Lung (tissue), 12 donors: Measurements from ENCODE around the gene ADAT2. TPM values are rescaled to one million over a fixed set of nuclear protein-coding genes. Genes with fewer than 3 reads are reported as not detected.
A peak's percentile ranks its signal among the peaks of the same experiment; 100 is the strongest.

Experiments
- ATAC-seq: fragments of 200-7000 bp; cut with Tn5 transposase; one replicate; pipeline ENCODE4 v1.9.1; 2020; ENCODE audit warnings: moderate number of reproducible peaks; ENCODE audit not compliant: insufficient read depth, low FRiP score
- DNase-seq, 3 donors: peaks; one replicate each; pipeline ENCODE4 v3.0.0-alpha.2; 2013 to 2017
- H3K27ac ChIP-seq, 2 donors: one replicate each; pipeline ENCODE4 v1.5.1; 2013; ENCODE audit warnings: mild to moderate bottlenecking in 2 of 2, moderate library complexity in 2 of 2, control low read depth in 1 of 2, inconsistent platforms in 1 of 2, low read depth in 1 of 2, low read length in 1 of 2
- H3K27me3 ChIP-seq, 3 donors: one replicate each; pipeline ENCODE4 v1.5.1; 2013; ENCODE audit warnings: low read length in 2 of 3; ENCODE audit not compliant: control insufficient read depth in 3 of 3, insufficient read depth in 3 of 3
- H3K36me3 ChIP-seq, 4 donors: one replicate each; pipeline ENCODE4 v1.5.1; 2013; ENCODE audit warnings: low read length in 4 of 4, mild to moderate bottlenecking in 1 of 4, moderate library complexity in 1 of 4; ENCODE audit not compliant: control insufficient read depth in 4 of 4, insufficient read depth in 4 of 4
- H3K4me1 ChIP-seq, 5 donors: one replicate each; pipeline ENCODE4 v1.5.1; 2013; ENCODE audit warnings: low read length in 5 of 5, mild to moderate bottlenecking in 2 of 5, moderate library complexity in 1 of 5; ENCODE audit not compliant: control insufficient read depth in 5 of 5, insufficient read depth in 5 of 5
- H3K4me3 ChIP-seq: one replicate; pipeline ENCODE4 v1.5.1; 2013; ENCODE audit warnings: mild to moderate bottlenecking, control low read depth, moderate library complexity
- H3K9ac ChIP-seq, 2 donors: one replicate each; pipeline ENCODE4 v1.5.1; 2013; ENCODE audit warnings: low read length in 2 of 2, control low read depth in 1 of 2; ENCODE audit not compliant: insufficient read depth in 1 of 2
- H3K9me3 ChIP-seq, 4 donors: one replicate each; pipeline ENCODE4 v1.5.1; 2013; ENCODE audit warnings: low read length in 3 of 4, mild to moderate bottlenecking in 1 of 4, moderate library complexity in 1 of 4; ENCODE audit not compliant: control insufficient read depth in 4 of 4, insufficient read depth in 3 of 4
- WGBS, 2 donors: extraction: QIAGEN DNeasy Blood & Tissue Kit; methylation state at CpG; one replicate each; pipeline ENCODE4 v1.1.7; 2013; 5-methylcytosine and 5-hydroxymethylcytosine counted together
- polyA plus RNA-seq, 2 donors: library from polyadenylated mRNA; stranded (reverse); fragments of 200-250 nt; gene quantifications; one replicate each; pipeline ENCODE4 v1.2.1, GENCODE V29; 2013
- total RNA-seq, 2 donors: library from RNA; depleted of rRNA in 1 of 2; stranded (reverse); fragments of >200 nt in 1 of 2; gene quantifications; one replicate each; pipeline ENCODE4 v1.2.1, GENCODE V29; 2014 to 2021
- TF ChIP-seq, protein P1 (sequence below): IDR thresholded peaks from 2 replicates; pipeline ENCODE4 v1.5.1; 2012; ENCODE audit warnings: mild to moderate bottlenecking; ENCODE audit errors: control extremely low read depth, extremely low read depth
- donor health status: control.
- donor health status: control.
- donor health status: Bipolar disorder and iron deficiency.
- donor health status: healthy.
- donor health status: DM: yes; HTN: yes; CAD: no.

ADAT2 gene
- total and polyA plus RNA-seq, 4 donors = 3.9 to 11.1 (median 8.6) TPM

DNA sequence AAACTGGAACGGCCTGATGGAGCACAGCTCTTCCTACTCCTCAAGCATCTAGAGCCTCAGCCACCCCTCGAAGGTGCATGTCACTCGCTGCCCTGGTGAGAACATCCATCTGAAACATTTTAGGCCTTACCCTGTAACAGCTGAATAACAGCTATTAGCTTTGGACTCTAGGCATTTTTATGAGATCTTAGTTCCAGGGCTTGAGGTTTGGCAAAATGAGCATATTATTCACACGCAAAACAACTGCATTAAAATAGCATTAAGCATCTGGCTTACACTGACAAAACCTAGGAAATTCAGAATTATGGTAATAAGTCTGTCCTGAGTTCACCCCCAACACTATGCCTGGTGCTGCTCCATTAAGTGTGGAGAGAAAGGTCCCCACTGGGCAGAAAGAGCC, 56.1 kb downstream of the ADAT2 start:
- 83 to 94% methylated on average over 4 of the region's 4 CpGs for WGBS, 2 donors
- peaks cover 0 to 13% (median 0%) of the 10 kb centered on the region in 5 donors for H3K4me1 ChIP-seq
- no peak for ATAC-seq
- TF ChIP-seq, protein P1, sequence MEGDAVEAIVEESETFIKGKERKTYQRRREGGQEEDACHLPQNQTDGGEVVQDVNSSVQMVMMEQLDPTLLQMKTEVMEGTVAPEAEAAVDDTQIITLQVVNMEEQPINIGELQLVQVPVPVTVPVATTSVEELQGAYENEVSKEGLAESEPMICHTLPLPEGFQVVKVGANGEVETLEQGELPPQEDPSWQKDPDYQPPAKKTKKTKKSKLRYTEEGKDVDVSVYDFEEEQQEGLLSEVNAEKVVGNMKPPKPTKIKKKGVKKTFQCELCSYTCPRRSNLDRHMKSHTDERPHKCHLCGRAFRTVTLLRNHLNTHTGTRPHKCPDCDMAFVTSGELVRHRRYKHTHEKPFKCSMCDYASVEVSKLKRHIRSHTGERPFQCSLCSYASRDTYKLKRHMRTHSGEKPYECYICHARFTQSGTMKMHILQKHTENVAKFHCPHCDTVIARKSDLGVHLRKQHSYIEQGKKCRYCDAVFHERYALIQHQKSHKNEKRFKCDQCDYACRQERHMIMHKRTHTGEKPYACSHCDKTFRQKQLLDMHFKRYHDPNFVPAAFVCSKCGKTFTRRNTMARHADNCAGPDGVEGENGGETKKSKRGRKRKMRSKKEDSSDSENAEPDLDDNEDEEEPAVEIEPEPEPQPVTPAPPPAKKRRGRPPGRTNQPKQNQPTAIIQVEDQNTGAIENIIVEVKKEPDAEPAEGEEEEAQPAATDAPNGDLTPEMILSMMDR = no peak
- no peak overlapping the region for H3K4me3 ChIP-seq
- H3K27ac ChIP-seq = no peak overlapping the region
- no peaks in the 10 kb centered on the region for H3K9me3 ChIP-seq
- peak in 2 of 3 donors; percentile 31 to 63 for DNase-seq
- H3K36me3 ChIP-seq = no peaks in the 10 kb centered on the region
- H3K27me3 ChIP-seq = no peaks in the 10 kb centered on the region
- no peak overlapping the region for H3K9ac ChIP-seq

DNA sequence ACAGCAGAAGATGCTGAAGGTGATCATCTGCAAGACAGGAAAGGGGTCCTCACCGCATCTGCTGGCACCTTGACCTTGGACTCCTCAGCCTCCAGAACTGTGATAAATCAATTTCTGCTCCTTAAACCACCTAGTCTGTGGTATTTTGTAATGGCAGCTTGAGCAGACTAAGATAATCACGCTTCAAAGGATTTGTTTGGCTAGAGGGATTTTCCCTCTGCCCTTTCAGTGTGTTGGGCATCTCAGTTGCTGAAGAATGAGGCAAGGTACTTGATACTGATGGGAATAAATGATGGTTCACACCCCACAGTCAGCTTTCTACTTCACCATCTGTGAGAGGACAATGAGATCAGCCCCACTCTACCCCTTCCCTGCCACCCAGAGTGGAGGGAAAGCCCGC, 60.2 kb downstream of the ADAT2 start:
- no peak overlapping the region for H3K9ac ChIP-seq
- no peak overlapping the region for H3K4me3 ChIP-seq
- WGBS, 2 donors = 90 to 94% methylated on average over 3 of the region's 3 CpGs
- peaks cover 0 to 4% (median 0%) of the 10 kb centered on the region in 5 donors for H3K4me1 ChIP-seq
- DNase-seq = no peak
- H3K9me3 ChIP-seq = no peaks in the 10 kb centered on the region
- TF ChIP-seq, protein P1 = no peak
- H3K27me3 ChIP-seq = no peaks in the 10 kb centered on the region
- no peaks in the 10 kb centered on the region for H3K36me3 ChIP-seq
- H3K27ac ChIP-seq = no peak overlapping the region
- no peak for ATAC-seq

DNA sequence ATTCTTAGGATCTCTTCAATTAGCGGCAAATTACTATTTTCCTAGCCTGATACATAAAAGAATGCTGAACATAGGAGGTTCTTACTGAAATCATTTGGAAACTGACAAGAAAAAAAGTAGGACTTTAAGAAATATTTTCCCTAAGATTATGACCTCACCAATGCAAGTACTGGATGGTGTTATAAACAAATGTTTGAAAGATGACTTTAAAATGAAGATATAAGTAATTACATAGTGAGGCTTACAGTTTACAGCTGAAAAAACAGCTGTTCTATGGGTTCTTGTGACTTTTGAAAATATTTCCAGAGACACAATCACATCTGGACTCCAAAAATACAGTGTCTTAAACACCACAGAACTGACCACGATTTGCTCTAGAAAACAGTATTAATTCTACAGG, 64.9 kb downstream of the ADAT2 start:
- Histone ChIP-seq H3K4me3 (no peak overlapping the region), H3K27ac (no peak overlapping the region), H3K9ac (no peak overlapping the region), H3K27me3 (no peaks in the 10 kb centered on the region), H3K9me3 (peaks cover 0 to 6% (median 0%) of the 10 kb centered on the region in 4 donors), H3K36me3 (no peaks in the 10 kb centered on the region), H3K4me1 (peaks cover 0 to 6% (median 0%) of the 10 kb centered on the region in 5 donors)
- ATAC-seq (no peak), DNase-seq (peak in 2 of 3 donors; percentile 86 to 90)
- TF ChIP-seq, protein P1 = no peak
- 79 to 83% methylated on average over 2 of the region's 2 CpGs for WGBS, 2 donors

DNA sequence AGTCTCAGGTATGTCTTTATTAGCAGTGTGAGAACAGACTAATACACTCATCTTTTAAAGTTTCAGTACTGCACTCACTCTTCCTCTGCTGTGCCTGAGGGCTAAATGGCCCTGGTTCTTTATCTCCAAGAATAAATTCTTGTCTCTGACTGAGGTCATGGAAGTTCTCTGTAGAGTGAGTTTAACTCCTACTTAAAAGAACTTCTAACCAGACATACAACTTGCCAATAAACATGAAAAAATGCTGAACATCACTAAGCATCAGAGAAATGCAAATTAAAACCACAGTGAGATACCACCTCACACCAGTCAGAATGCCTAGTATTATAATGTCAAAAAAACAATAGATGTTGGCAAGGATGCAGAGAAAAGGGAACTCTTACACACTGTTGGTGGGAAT, 73.6 kb downstream of the ADAT2 start:
- no peak overlapping the region for H3K27ac ChIP-seq
- no peak overlapping the region for H3K9ac ChIP-seq
- ATAC-seq (no peak), DNase-seq (no peak)
- H3K4me3 ChIP-seq = no peak overlapping the region
- H3K4me1 ChIP-seq = no peaks in the 10 kb centered on the region
- no peaks in the 10 kb centered on the region for H3K27me3 ChIP-seq
- TF ChIP-seq, protein P1 = no peak
- H3K36me3 ChIP-seq = no peaks in the 10 kb centered on the region
- H3K9me3 ChIP-seq = peaks cover 0 to 2% (median 0%) of the 10 kb centered on the region in 4 donors
